ENCODE results near the gene SEMA4D. TPM values are rescaled to one million over a fixed set of nuclear protein-coding genes. Genes with fewer than 3 reads are reported as not detected.

The SEMA4D gene
- polyA plus RNA-seq, 1 donor from 2014 or later, result 35.3 TPM

DNA sequence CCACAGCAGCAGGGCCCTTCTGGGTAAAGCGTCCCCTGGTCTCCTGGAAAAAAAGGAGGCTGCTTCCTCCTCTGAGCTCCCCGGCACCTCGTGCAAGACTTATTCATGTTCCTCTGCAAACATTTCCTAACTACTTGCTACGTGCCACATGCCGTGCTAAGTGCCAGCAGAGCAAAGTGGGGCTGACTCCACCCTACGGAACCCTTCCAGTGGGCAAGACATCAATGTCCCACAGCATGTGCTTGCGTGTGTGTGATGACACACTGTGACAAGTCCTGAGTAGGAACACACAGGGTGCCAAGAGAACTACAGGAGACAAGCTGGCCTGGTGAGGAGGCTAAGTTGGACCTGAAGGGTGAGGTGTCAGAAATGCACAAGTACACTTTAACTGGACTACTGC lies 57.4 kb downstream of the SEMA4D start:
- peaks cover under 1% of the 10 kb centered on the region for H3K27me3 Mint-ChIP-seq
- H3K27ac Mint-ChIP-seq, result peak overlapping the region; percentile 20 to 92 (median 89)
- peaks cover 8% of the 10 kb centered on the region for H3K36me3 Mint-ChIP-seq
- H3K4me1 Mint-ChIP-seq, result peaks cover 63 to 83% (median 74%) of the 10 kb centered on the region in 3 donors
- peak overlapping the region in 3 of 4 donors; percentile 13 to 44 (median 30) for H3K4me3 Mint-ChIP-seq
- H3K9me3 Mint-ChIP-seq, result no peaks in the 10 kb centered on the region

DNA sequence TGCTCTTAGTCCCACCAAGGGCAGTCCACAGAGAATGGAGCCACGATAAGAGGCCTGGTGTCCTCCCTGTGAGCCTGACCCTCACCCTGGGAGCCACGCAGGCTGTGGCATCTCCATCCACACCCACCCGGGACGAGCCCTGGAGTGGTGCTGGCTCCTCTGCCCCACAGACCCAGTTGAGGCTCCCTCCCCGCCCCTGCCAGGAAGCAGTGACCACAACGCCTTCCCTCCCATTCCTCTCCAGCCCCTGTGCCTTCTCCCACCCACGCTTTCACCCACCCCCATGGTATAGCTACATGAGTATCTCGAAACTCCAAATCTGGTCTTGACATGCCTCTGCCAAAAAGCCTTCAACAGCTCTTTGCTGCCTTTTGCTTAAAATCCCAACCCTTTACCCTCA lies 57.9 kb downstream of the SEMA4D start:
- peak overlapping the region in 2 of 3 donors; percentile 89 to 92 for H3K27ac Mint-ChIP-seq
- H3K9me3 Mint-ChIP-seq, result no peaks in the 10 kb centered on the region
- peaks cover 64 to 85% (median 77%) of the 10 kb centered on the region in 3 donors for H3K4me1 Mint-ChIP-seq
- H3K4me3 Mint-ChIP-seq, result peak overlapping the region in 3 of 4 donors; percentile 13 to 64 (median 30)
- H3K27me3 Mint-ChIP-seq, result peaks cover 3% of the 10 kb centered on the region
- H3K36me3 Mint-ChIP-seq, result peaks cover 8% of the 10 kb centered on the region

GRCh38 chr9:89439571-89439970 lies 58.3 kb downstream of the SEMA4D start:
- Mint-ChIP-seq H3K4me3 (peak overlapping the region in 2 of 4 donors; percentile 61 to 64), H3K36me3 (peaks cover 8% of the 10 kb centered on the region), H3K27ac (peak overlapping the region; percentile 51 to 92 (median 89)), H3K4me1 (peaks cover 62 to 85% (median 75%) of the 10 kb centered on the region in 3 donors), H3K9me3 (no peaks in the 10 kb centered on the region), H3K27me3 (peaks cover 3% of the 10 kb centered on the region)

DNA sequence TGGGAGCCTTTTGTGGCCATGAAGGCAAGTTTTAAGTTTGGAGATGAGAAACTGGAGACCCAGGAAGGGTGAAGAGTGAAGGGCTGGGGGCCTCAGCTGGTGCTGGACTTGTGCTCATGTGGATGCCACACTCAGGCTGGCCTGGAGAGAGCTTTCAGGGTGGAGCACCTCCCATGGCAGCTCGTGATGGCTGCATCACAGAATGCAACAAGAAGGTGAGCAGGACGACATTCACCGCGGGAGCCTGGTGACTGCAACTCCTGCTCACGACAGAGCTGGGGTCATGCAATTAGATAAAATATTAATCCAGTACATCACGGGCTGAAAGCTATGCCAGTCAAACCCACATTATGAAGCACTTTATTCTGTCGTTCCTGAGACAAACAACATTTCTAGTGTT lies 59.7 kb downstream of the SEMA4D start:
- H3K27me3 Mint-ChIP-seq, result peaks cover 3% of the 10 kb centered on the region
- H3K4me3 Mint-ChIP-seq, result peak overlapping the region in 3 of 4 donors; percentile 18 to 80 (median 45)
- H3K27ac Mint-ChIP-seq, result peak overlapping the region; percentile 43 to 88 (median 54)
- peaks cover 61 to 86% (median 76%) of the 10 kb centered on the region in 3 donors for H3K4me1 Mint-ChIP-seq
- no peaks in the 10 kb centered on the region for H3K9me3 Mint-ChIP-seq
- peaks cover 8% of the 10 kb centered on the region for H3K36me3 Mint-ChIP-seq

DNA sequence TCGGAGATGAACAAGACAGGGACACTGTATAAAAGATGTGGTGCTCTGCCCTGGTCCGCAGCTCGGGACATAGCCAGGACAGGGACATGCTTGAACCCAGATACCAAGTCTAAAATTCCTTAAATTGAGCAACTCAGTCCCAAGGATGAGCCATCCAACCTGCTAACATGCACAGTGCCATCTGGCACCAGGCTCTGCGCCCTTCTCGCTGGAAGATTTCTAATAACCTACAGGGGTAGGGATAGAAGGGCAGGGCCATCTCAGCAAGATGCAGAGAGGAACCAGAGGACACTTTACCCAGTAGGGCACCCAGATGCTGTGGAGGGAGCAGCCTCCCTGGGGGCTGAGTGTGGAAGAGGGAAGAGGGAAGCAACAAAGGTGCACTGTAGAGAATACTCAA lies 60.1 kb downstream of the SEMA4D start:
- H3K27ac Mint-ChIP-seq, result peak overlapping the region; percentile 43 to 88 (median 54)
- no peaks in the 10 kb centered on the region for H3K9me3 Mint-ChIP-seq
- peaks cover 8% of the 10 kb centered on the region for H3K36me3 Mint-ChIP-seq
- peaks cover 65 to 85% (median 76%) of the 10 kb centered on the region in 3 donors for H3K4me1 Mint-ChIP-seq
- H3K4me3 Mint-ChIP-seq, result peak overlapping the region in 3 of 4 donors; percentile 18 to 90 (median 80)
- H3K27me3 Mint-ChIP-seq, result peaks cover 3% of the 10 kb centered on the region

GRCh38 chr9:89436963-89437625 lies 60.8 kb downstream of the SEMA4D start:
- peaks cover 8% of the 10 kb centered on the region for H3K36me3 Mint-ChIP-seq
- peaks cover 3% of the 10 kb centered on the region for H3K27me3 Mint-ChIP-seq
- H3K4me1 Mint-ChIP-seq, result peaks cover 65 to 85% (median 78%) of the 10 kb centered on the region in 3 donors
- H3K27ac Mint-ChIP-seq, result peak overlapping the region; percentile 54 to 88 (median 74)
- H3K4me3 Mint-ChIP-seq, result peak overlapping the region in 3 of 4 donors; percentile 18 to 90 (median 83)
- H3K9me3 Mint-ChIP-seq, result no peaks in the 10 kb centered on the region

- peaks cover 12% of the 10 kb centered on the region for H3K36me3 Mint-ChIP-seq
- peak overlapping the region in 3 of 4 donors; percentile 32 to 83 (median 66) for H3K4me3 Mint-ChIP-seq
- H3K4me1 Mint-ChIP-seq, result peaks cover 71 to 86% (median 81%) of the 10 kb centered on the region in 3 donors
- H3K9me3 Mint-ChIP-seq, result no peaks in the 10 kb centered on the region
- H3K27me3 Mint-ChIP-seq, result peaks cover 3% of the 10 kb centered on the region
- H3K27ac Mint-ChIP-seq, result peak overlapping the region in 1 of 3 donors; percentile 31
These were observed 61.6 kb downstream of the SEMA4D start for GRCh38 chr9:89436326-89436725.

- Mint-ChIP-seq H3K27ac (peak overlapping the region in 1 of 3 donors; percentile 73), H3K4me1 (peaks cover 69 to 83% (median 76%) of the 10 kb centered on the region in 3 donors), H3K4me3 (peak overlapping the region in 3 of 4 donors; percentile 63 to 89 (median 78)), H3K9me3 (no peaks in the 10 kb centered on the region), H3K36me3 (peaks cover 7% of the 10 kb centered on the region), H3K27me3 (peaks cover 3% of the 10 kb centered on the region)
These were observed 62.7 kb downstream of the SEMA4D start for GRCh38 chr9:89435071-89435823.

GRCh38 chr9:89434636-89435035 lies 63.3 kb downstream of the SEMA4D start:
- H3K4me1 Mint-ChIP-seq, result peaks cover 70 to 83% (median 78%) of the 10 kb centered on the region in 3 donors
- H3K27me3 Mint-ChIP-seq, result peaks cover 3% of the 10 kb centered on the region
- peak overlapping the region in 3 of 4 donors; percentile 7 to 80 (median 75) for H3K4me3 Mint-ChIP-seq
- peak overlapping the region in 1 of 3 donors; percentile 86 for H3K27ac Mint-ChIP-seq
- peaks cover 7% of the 10 kb centered on the region for H3K36me3 Mint-ChIP-seq
- H3K9me3 Mint-ChIP-seq, result no peaks in the 10 kb centered on the region

DNA sequence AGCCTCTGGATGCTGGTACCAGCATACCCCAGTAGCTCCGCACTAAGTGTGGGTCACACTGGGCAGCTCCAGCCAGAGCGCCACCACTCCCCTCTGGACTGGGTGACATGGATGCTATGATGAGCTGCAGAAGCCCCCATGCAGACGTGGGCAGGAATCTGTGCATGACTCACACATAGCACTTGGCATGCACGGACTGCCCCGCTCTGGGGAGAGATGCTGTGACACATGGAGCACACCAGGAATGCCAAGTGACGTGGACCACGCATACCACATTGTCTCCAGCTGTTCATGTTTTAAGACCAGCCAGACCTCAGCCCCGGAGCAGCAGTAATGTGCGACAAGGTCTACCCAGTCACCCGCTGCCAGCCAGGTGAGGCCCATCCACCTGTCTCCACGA lies 64.1 kb downstream of the SEMA4D start:
- Mint-ChIP-seq H3K9me3 (no peaks in the 10 kb centered on the region), H3K27me3 (peaks cover 3% of the 10 kb centered on the region), H3K27ac (no peak overlapping the region), H3K4me3 (no peak overlapping the region), H3K36me3 (peaks cover 9% of the 10 kb centered on the region), H3K4me1 (peaks cover 72 to 85% (median 79%) of the 10 kb centered on the region in 3 donors)

GRCh38 chr9:89432986-89433530 lies 64.9 kb downstream of the SEMA4D start:
- Mint-ChIP-seq H3K4me3 (peak overlapping the region in 3 of 4 donors; percentile 63 to 89 (median 71)), H3K27ac (peak overlapping the region in 1 of 3 donors; percentile 40), H3K4me1 (peaks cover 74 to 89% (median 83%) of the 10 kb centered on the region in 3 donors), H3K27me3 (peaks cover 3% of the 10 kb centered on the region), H3K9me3 (no peaks in the 10 kb centered on the region), H3K36me3 (peaks cover 6% of the 10 kb centered on the region)

GRCh38 chr9:89431930-89432725 lies 65.8 kb downstream of the SEMA4D start:
- Mint-ChIP-seq H3K36me3 (peaks cover 6% of the 10 kb centered on the region), H3K4me1 (peaks cover 74 to 88% (median 79%) of the 10 kb centered on the region in 3 donors), H3K27me3 (peaks cover 3% of the 10 kb centered on the region), H3K27ac (peak overlapping the region in 2 of 3 donors; percentile 40 to 97), H3K4me3 (peak overlapping the region; percentile 61 to 89 (median 76)), H3K9me3 (no peaks in the 10 kb centered on the region)

DNA sequence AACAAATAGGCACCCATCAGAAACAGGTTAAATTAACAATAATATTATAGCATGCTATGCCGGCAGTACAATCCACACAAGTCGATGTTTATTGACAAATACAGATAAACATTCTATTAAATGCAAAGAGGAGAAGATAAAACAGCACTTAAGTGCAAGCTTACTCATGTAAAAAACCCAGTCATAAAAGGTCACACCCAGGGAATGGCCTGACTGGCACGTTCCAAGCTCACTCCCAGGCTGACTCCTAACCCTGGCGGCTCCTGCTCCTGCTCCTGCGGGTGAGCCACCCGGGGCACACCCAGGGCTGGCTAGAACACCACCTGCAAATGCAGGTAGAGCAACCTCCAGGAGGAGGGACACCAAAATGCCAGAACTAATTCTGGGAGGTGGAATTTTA lies 66.9 kb downstream of the SEMA4D start:
- Mint-ChIP-seq H3K27me3 (peaks cover 3% of the 10 kb centered on the region), H3K4me3 (peak overlapping the region in 1 of 4 donors; percentile 47), H3K9me3 (no peaks in the 10 kb centered on the region), H3K4me1 (peaks cover 80 to 89% (median 81%) of the 10 kb centered on the region in 3 donors), H3K27ac (peak overlapping the region in 1 of 3 donors; percentile 59), H3K36me3 (peaks cover 6% of the 10 kb centered on the region)
